SK-N-SH treated with all-trans-retinoic acid at 6 μM for 48 hours (cell line): ENCODE results near the gene SOX8.

Experiments used
- ATAC-seq: fragments of 200-7000 bp; cut with Tn5 transposase; 3 replicates; pipeline ENCODE4 v1.9.1; 2020; ENCODE audit warnings: mild to moderate bottlenecking, moderate library complexity
- ARNTL ChIP-seq: fragments of 450-650 bp; formaldehyde crosslinking; IDR thresholded peaks from 2 replicates; pipeline ENCODE4 v1.5.0; 2020; ENCODE audit warnings: low read depth, mild to moderate bottlenecking, moderate library complexity, borderline replicate concordance
- BACH2 ChIP-seq: fragments of 250-450 bp; sonication (Bioruptor Pico); IDR thresholded peaks from 2 replicates; pipeline ENCODE4 v1.9.0; 2021; ENCODE audit warnings: mild to moderate bottlenecking, borderline replicate concordance
- CREB5 ChIP-seq: fragments of 250-450 bp; sonication (Bioruptor Pico); IDR thresholded peaks from 2 replicates; pipeline ENCODE4 v1.5.1; 2020; ENCODE audit warnings: low read depth, mild to moderate bottlenecking, moderate library complexity
- ESRRG ChIP-seq: fragments of 250-450 bp; sonication (Bioruptor Pico); IDR thresholded peaks from 2 replicates; pipeline ENCODE4 v1.6.1; 2021; ENCODE audit warnings: mild to moderate bottlenecking
- GLIS3 ChIP-seq: fragments of 250-450 bp; sonication (Bioruptor Pico); IDR thresholded peaks from 2 replicates; pipeline ENCODE4 v1.5.0; 2020; ENCODE audit warnings: mild to moderate bottlenecking, moderate library complexity
- ISL1 ChIP-seq: fragments of 250-450 bp; sonication (Bioruptor Pico); IDR thresholded peaks from 2 replicates; pipeline ENCODE4 v2.1.2; 2022; ENCODE audit warnings: mild to moderate bottlenecking, moderate library complexity
- OSR1 ChIP-seq: fragments of 250-450 bp; sonication (Bioruptor Pico); IDR thresholded peaks from 2 replicates; pipeline ENCODE4 v1.8.0; 2022; ENCODE audit warnings: moderate library complexity, mild to moderate bottlenecking, inconsistent platforms
- PATZ1 ChIP-seq: fragments of 250-450 bp; sonication (Bioruptor Pico); IDR thresholded peaks from 2 replicates; pipeline ENCODE4 v1.8.0; 2020; ENCODE audit warnings: mild to moderate bottlenecking, moderate library complexity, borderline replicate concordance
- RARB ChIP-seq: fragments of 250-450 bp; sonication (Bioruptor Pico); IDR thresholded peaks from 2 replicates; pipeline ENCODE4 v1.8.0; 2021; ENCODE audit warnings: mild to moderate bottlenecking, moderate library complexity
- SNAI2 ChIP-seq: fragments of 250-450 bp; sonication (Bioruptor Pico); IDR thresholded peaks from 2 replicates; pipeline ENCODE4 v1.5.0; 2020; ENCODE audit warnings: mild to moderate bottlenecking, moderate library complexity
- TCF4 ChIP-seq: fragments of 250-450 bp; sonication (Bioruptor Pico); IDR thresholded peaks from 2 replicates; pipeline ENCODE4 v1.8.0; 2021; ENCODE audit warnings: mild to moderate bottlenecking, moderate library complexity, borderline replicate concordance
- TOX ChIP-seq: fragments of 250-450 bp; sonication (Bioruptor Pico); IDR thresholded peaks from 2 replicates; pipeline ENCODE4 v1.8.0; 2021; ENCODE audit warnings: mild to moderate bottlenecking, moderate library complexity, borderline replicate concordance
- ZC3H10 ChIP-seq: fragments of 250-450 bp; sonication (Bioruptor Pico); IDR thresholded peaks from 2 replicates; pipeline ENCODE4 v1.5.1; 2021; ENCODE audit warnings: mild to moderate bottlenecking, moderate library complexity
- ZFP3 ChIP-seq: fragments of 250-450 bp; sonication (Bioruptor Pico); IDR thresholded peaks from 2 replicates; pipeline ENCODE4 v1.5.0; 2020; ENCODE audit warnings: mild to moderate bottlenecking, moderate library complexity
- ZFP30 ChIP-seq: fragments of 450-650 bp; formaldehyde crosslinking; IDR thresholded peaks from 2 replicates; pipeline ENCODE4 v1.5.0; 2022; ENCODE audit warnings: mild to moderate bottlenecking, moderate library complexity
- ZNF565 ChIP-seq: fragments of 450-650 bp; formaldehyde crosslinking; conservative IDR thresholded peaks from 2 replicates; pipeline ENCODE4 v1.5.0; 2020; ENCODE audit warnings: low read depth, mild to moderate bottlenecking, moderate library complexity
- ZNF70 ChIP-seq: fragments of 450-650 bp; formaldehyde crosslinking; IDR thresholded peaks from 2 replicates; pipeline ENCODE4 v1.5.0; 2020; ENCODE audit warnings: mild to moderate bottlenecking, moderate library complexity
- ZNF8 ChIP-seq: fragments of 450-650 bp; formaldehyde crosslinking; IDR thresholded peaks from 2 replicates; pipeline ENCODE4 v1.5.0; 2020; ENCODE audit warnings: mild to moderate bottlenecking, moderate library complexity
- TF ChIP-seq, protein P1 (sequence below): fragments of 250-450 bp; sonication (Bioruptor Pico); IDR thresholded peaks from 2 replicates; pipeline ENCODE4 v1.5.1; 2021; ENCODE audit warnings: mild to moderate bottlenecking, moderate library complexity
- TF ChIP-seq, protein P2 (sequence below): fragments of 250-450 bp; sonication (Bioruptor Pico); IDR thresholded peaks from 2 replicates; pipeline ENCODE4 v1.8.0; 2021; ENCODE audit warnings: low read depth, mild to moderate bottlenecking, moderate library complexity, borderline replicate concordance

SOX8 gene

DNA sequence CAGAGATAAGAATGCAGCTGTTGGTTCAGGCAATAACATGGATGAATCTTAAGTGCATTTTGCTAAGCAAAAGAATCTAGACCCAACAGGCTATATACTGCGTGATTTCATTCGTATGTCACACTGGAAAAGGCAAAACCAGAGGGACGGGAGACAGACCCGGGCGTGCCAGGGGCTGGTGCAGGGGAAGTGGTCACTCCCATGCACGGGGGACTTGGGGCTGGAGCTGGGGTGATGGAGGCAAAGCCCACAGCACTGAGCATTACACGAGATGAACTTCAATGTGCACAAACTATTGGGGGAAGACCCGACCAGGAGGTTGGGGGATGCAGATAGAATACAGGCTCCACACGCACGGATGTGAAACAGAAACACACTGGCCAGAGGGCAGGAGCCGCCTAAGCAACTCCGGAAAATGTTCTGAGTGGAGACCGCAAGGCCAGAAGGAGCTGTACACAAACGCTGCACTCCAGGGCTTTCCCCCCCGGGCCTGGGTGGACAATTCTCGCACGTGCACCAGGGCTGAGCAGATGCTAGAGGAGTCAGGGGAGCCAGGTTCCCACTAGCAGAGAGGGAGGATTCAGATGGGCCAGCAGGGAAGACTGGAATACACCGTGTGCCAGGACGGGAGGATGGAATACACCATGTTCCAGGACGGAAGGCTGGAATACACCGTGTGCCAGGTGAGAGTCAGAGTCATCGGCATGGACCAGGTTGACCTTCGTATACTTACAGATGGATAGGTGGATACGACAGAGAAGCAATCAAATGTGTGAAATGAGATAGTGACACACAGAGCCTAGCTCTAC is 22.1 kb upstream of the SOX8 start:
- TF ChIP-seq, protein P1, sequence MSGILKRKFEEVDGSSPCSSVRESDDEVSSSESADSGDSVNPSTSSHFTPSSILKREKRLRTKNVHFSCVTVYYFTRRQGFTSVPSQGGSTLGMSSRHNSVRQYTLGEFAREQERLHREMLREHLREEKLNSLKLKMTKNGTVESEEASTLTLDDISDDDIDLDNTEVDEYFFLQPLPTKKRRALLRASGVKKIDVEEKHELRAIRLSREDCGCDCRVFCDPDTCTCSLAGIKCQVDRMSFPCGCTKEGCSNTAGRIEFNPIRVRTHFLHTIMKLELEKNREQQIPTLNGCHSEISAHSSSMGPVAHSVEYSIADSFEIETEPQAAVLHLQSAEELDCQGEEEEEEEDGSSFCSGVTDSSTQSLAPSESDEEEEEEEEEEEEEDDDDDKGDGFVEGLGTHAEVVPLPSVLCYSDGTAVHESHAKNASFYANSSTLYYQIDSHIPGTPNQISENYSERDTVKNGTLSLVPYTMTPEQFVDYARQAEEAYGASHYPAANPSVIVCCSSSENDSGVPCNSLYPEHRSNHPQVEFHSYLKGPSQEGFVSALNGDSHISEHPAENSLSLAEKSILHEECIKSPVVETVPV (CRISPR knock-in tag): no peak
- TF ChIP-seq ZNF8 (no peak), ZFP30 (CRISPR knock-in tag) (no peak), PATZ1 (CRISPR knock-in tag) (no peak), ZFP3 (CRISPR knock-in tag) (no peak), ZC3H10 (CRISPR knock-in tag) (no peak), ZNF70 (CRISPR knock-in tag) (no peak), GLIS3 (CRISPR knock-in tag) (no peak), TOX (no peak), ISL1 (CRISPR knock-in tag) (no peak), SNAI2 (CRISPR knock-in tag) (no peak), CREB5 (no peak), ZNF565 (no peak), TCF4 (CRISPR knock-in tag) (no peak), RARB (CRISPR knock-in tag) (no peak), ARNTL (CRISPR knock-in tag) (no peak)
- TF ChIP-seq, protein P2, sequence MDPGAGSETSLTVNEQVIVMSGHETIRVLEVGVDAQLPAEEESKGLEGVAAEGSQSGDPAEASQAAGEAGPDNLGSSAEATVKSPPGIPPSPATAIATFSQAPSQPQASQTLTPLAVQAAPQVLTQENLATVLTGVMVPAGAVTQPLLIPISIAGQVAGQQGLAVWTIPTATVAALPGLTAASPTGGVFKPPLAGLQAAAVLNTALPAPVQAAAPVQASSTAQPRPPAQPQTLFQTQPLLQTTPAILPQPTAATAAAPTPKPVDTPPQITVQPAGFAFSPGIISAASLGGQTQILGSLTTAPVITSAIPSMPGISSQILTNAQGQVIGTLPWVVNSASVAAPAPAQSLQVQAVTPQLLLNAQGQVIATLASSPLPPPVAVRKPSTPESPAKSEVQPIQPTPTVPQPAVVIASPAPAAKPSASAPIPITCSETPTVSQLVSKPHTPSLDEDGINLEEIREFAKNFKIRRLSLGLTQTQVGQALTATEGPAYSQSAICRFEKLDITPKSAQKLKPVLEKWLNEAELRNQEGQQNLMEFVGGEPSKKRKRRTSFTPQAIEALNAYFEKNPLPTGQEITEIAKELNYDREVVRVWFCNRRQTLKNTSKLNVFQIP: no peak
- ATAC-seq: no peak

DNA sequence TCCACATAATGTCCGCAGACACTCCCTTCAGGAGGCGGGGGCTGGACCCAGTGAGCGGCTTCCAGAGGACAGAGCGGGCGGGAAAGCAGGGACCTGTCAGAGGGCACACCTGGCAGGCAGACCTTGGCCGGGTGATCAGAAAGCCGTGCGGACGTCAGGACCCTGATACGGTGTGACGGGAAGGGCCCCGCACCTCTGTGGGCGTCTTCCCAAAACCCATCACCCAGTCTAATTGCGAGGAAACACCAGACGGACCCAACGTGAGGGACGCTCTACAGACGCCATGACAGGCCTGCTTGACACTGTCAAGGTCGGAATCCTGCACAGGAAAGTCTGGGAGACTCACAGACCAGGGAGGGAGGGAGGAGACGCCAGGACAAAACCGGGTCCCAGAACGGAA is 19.2 kb upstream of the SOX8 start:
- TF ChIP-seq GLIS3 (CRISPR knock-in tag) (no peak), BACH2 (CRISPR knock-in tag) (no peak), CREB5 (no peak), TOX (no peak), ZNF565 (no peak), RARB (CRISPR knock-in tag) (no peak), TCF4 (CRISPR knock-in tag) (no peak), ZNF8 (no peak), SNAI2 (CRISPR knock-in tag) (no peak), PATZ1 (CRISPR knock-in tag) (no peak), ISL1 (CRISPR knock-in tag) (no peak), ZC3H10 (CRISPR knock-in tag) (no peak), ARNTL (CRISPR knock-in tag) (no peak), ZFP3 (CRISPR knock-in tag) (no peak), OSR1 (CRISPR knock-in tag) (no peak), ZFP30 (CRISPR knock-in tag) (no peak), ESRRG (CRISPR knock-in tag) (no peak)
- TF ChIP-seq, protein P1 (CRISPR knock-in tag): no peak

More for the DNA sequence above, 19.2 kb upstream of the SOX8 start:
- no peak for ATAC-seq
